ENCODE data around the gene TBL1X. TPM values are rescaled to one million over a fixed set of nuclear protein-coding genes. Genes with fewer than 3 reads are reported as not detected.
A peak's percentile ranks its signal among the peaks of the same experiment; 100 is the strongest.

The TBL1X gene
- total RNA-seq, 1 donor from 2014 or later, result 26.4 TPM

GRCh38 chrX:9708086-9708485, 243.2 kb downstream of the TBL1X start:
- no peaks in the 10 kb centered on the region for H3K36me3 ChIP-seq (ENCODE audit: insufficient read depth, low read length)
- H2AFZ ChIP-seq (ENCODE audit: low read depth, low read length), result no peak overlapping the region
- H3K4me3 ChIP-seq (ENCODE audit: insufficient read depth, low read depth, low read length), result no peak overlapping the region
- H3K4me3 Mint-ChIP-seq (ENCODE audit: unreplicated experiment), result no peak overlapping the region
- H3K27ac ChIP-seq (ENCODE audit: low read depth, low read length), result no peak overlapping the region
- TF ChIP-seq CTCF (IDR thresholded peaks at IDR 0.05; ENCODE audit: insufficient read depth, low read depth, low read length) (no peak), EZH2 (IDR thresholded peaks at IDR 0.05; ENCODE audit: insufficient read depth, low read length) (no peak)
- H3K9ac ChIP-seq (ENCODE audit: low read length), result no peak overlapping the region
- peaks cover 1% of the 10 kb centered on the region for H3K9me3 Mint-ChIP-seq (ENCODE audit: unreplicated experiment)
- no peaks in the 10 kb centered on the region for H3K27me3 Mint-ChIP-seq (ENCODE audit: low read depth, unreplicated experiment)
- no peaks in the 10 kb centered on the region for H3K9me3 ChIP-seq (ENCODE audit: insufficient read depth, low read depth, low read length)
- peaks cover 5% of the 10 kb centered on the region for H3K4me1 Mint-ChIP-seq (ENCODE audit: low read depth, unreplicated experiment)
- FAIRE-seq (no peak), DNase-seq (ENCODE audit: low read depth) (no peak)
- no peak overlapping the region for H3K4me2 ChIP-seq (ENCODE audit: low read length)
- H3K27ac Mint-ChIP-seq (ENCODE audit: unreplicated experiment), result no peak overlapping the region
- no peaks in the 10 kb centered on the region for H3K4me1 ChIP-seq (ENCODE audit: insufficient read depth, low read length)
- H3K36me3 Mint-ChIP-seq (ENCODE audit: low read depth, unreplicated experiment), result peaks cover 12% of the 10 kb centered on the region
- no peaks in the 10 kb centered on the region for H3K27me3 ChIP-seq (ENCODE audit: insufficient read depth, low read length)
- H3K79me2 ChIP-seq (ENCODE audit: insufficient read depth, low read length), result no peaks in the 10 kb centered on the region
- no peaks in the 10 kb centered on the region for H4K20me1 ChIP-seq (ENCODE audit: insufficient read depth, low read length)

- Mint-ChIP-seq H3K36me3 (ENCODE audit: low read depth, unreplicated experiment) (peaks cover 12% of the 10 kb centered on the region), H3K4me1 (ENCODE audit: low read depth, unreplicated experiment) (peaks cover 5% of the 10 kb centered on the region), H3K4me3 (ENCODE audit: unreplicated experiment) (no peak overlapping the region), H3K9me3 (ENCODE audit: unreplicated experiment) (peaks cover 1% of the 10 kb centered on the region), H3K27ac (ENCODE audit: unreplicated experiment) (no peak overlapping the region), H3K27me3 (ENCODE audit: low read depth, unreplicated experiment) (no peaks in the 10 kb centered on the region)
- H3K9me3 ChIP-seq (ENCODE audit: insufficient read depth, low read depth, low read length), result no peaks in the 10 kb centered on the region
- H3K27me3 ChIP-seq (ENCODE audit: insufficient read depth, low read length), result no peaks in the 10 kb centered on the region
- FAIRE-seq, result peak; percentile 34
- H3K4me3 ChIP-seq (ENCODE audit: insufficient read depth, low read depth, low read length), result no peak overlapping the region
- TF ChIP-seq CTCF (IDR thresholded peaks at IDR 0.05; ENCODE audit: insufficient read depth, low read depth, low read length) (peak; percentile 64), EZH2 (IDR thresholded peaks at IDR 0.05; ENCODE audit: insufficient read depth, low read length) (no peak)
- H3K27ac ChIP-seq (ENCODE audit: low read depth, low read length), result no peak overlapping the region
- no peaks in the 10 kb centered on the region for H3K36me3 ChIP-seq (ENCODE audit: insufficient read depth, low read length)
- H3K9ac ChIP-seq (ENCODE audit: low read length), result no peak overlapping the region
- H4K20me1 ChIP-seq (ENCODE audit: insufficient read depth, low read length), result no peaks in the 10 kb centered on the region
- no peak overlapping the region for H2AFZ ChIP-seq (ENCODE audit: low read depth, low read length)
- peak; percentile 15 for DNase-seq (ENCODE audit: low read depth)
- no peaks in the 10 kb centered on the region for H3K4me1 ChIP-seq (ENCODE audit: insufficient read depth, low read length)
- no peaks in the 10 kb centered on the region for H3K79me2 ChIP-seq (ENCODE audit: insufficient read depth, low read length)
- H3K4me2 ChIP-seq (ENCODE audit: low read length), result no peak overlapping the region
Observed at GRCh38 chrX:9708923-9709553, 244.2 kb downstream of the TBL1X start.

GRCh38 chrX:9710332-9710731, 245.5 kb downstream of the TBL1X start:
- peaks cover 1% of the 10 kb centered on the region for H3K9me3 Mint-ChIP-seq (ENCODE audit: unreplicated experiment)
- no peak overlapping the region for H3K4me2 ChIP-seq (ENCODE audit: low read length)
- H3K27me3 ChIP-seq (ENCODE audit: insufficient read depth, low read length), result no peaks in the 10 kb centered on the region
- no peaks in the 10 kb centered on the region for H3K4me1 ChIP-seq (ENCODE audit: insufficient read depth, low read length)
- DNase-seq (ENCODE audit: low read depth) (peak; percentile 7), FAIRE-seq (peak; percentile 56)
- no peaks in the 10 kb centered on the region for H4K20me1 ChIP-seq (ENCODE audit: insufficient read depth, low read length)
- H3K9ac ChIP-seq (ENCODE audit: low read length), result no peak overlapping the region
- H3K27me3 Mint-ChIP-seq (ENCODE audit: low read depth, unreplicated experiment), result no peaks in the 10 kb centered on the region
- no peak overlapping the region for H3K27ac Mint-ChIP-seq (ENCODE audit: unreplicated experiment)
- H3K4me3 Mint-ChIP-seq (ENCODE audit: unreplicated experiment), result no peak overlapping the region
- H3K79me2 ChIP-seq (ENCODE audit: insufficient read depth, low read length), result no peaks in the 10 kb centered on the region
- H3K9me3 ChIP-seq (ENCODE audit: insufficient read depth, low read depth, low read length), result no peaks in the 10 kb centered on the region
- TF ChIP-seq EZH2 (IDR thresholded peaks at IDR 0.05; ENCODE audit: insufficient read depth, low read length) (no peak), CTCF (IDR thresholded peaks at IDR 0.05; ENCODE audit: insufficient read depth, low read depth, low read length) (no peak)
- H2AFZ ChIP-seq (ENCODE audit: low read depth, low read length), result no peak overlapping the region
- peaks cover 5% of the 10 kb centered on the region for H3K4me1 Mint-ChIP-seq (ENCODE audit: low read depth, unreplicated experiment)
- H3K27ac ChIP-seq (ENCODE audit: low read depth, low read length), result no peak overlapping the region
- no peaks in the 10 kb centered on the region for H3K36me3 ChIP-seq (ENCODE audit: insufficient read depth, low read length)
- H3K4me3 ChIP-seq (ENCODE audit: insufficient read depth, low read depth, low read length), result no peak overlapping the region
- H3K36me3 Mint-ChIP-seq (ENCODE audit: low read depth, unreplicated experiment), result peaks cover 7% of the 10 kb centered on the region

All from astrocyte (in vitro differentiated cells and primary cell).